ENCODE measurements around the gene ADAD2.
"Not testable (repeated sequence)": the region's sequence is repeated elsewhere in the genome, so short reads cannot be mapped to it uniquely, and the experiment has no call there.

Gene ADAD2

DNA sequence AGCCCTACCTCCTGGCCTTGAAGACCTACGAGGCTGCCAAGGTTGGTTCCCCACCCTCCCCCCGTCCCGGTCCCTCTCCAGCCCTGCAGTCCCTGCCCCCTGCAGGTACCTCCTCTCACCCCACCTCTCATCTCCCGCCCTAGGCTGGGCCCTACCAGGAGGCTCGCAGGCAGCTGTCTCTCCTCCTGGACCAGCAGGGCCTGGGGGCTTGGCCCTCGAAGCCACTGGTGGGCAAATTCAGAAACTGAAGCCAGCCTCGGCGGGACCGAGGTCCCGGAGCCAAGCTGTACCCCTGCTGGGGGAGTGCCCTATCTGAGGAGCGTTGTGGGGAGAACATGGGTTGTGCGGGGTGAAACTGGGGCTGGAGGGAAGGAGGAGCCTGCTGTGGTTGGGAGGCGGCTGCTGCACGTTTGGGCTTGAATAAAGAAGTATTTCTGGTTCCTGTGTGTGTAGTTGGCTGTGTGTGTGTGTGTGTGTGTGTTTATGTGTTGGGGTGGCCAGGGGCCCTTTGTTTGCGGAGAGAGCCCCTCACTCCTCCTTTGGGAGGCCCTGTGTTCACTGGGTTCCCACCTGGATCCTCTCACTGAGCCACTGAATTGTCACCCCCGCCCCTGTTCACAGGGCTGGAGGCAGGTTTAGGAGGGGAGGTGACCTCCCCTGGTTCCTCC is 5.9 kb downstream of the ADAD2 start:
- no peak for DNase-seq

DNA sequence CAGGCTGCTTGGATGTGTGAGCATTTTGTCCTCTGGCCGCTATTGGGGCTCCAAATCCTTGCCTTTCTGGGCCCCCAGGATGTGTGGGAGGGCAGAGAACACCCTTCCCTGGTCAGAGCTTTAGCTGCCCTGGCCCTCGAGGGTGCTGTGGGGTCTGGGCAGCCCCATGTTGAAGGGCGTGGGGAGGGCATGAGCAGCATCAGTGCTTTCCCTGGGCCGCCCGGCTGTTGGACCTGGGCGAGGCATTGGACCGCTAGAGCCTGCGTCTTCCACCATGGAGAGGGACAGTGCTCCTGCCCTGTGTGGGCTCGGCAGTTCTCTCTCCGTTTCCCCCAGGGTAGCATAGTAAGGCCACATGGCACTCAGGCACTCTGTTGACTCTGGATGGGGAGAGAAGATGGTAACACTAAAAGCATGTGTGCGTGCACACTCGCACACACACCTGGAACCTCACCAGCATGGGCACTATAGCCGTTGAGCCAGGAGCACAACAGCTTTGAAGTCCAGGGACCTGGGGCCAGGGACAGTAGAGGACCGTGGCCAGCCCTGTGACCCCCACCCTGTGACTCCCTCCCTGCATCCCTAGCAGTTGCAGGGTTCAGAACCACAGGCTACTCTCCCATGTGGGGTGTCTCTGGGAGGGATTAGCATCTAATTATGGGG is 6.6 kb downstream of the ADAD2 start:
- DNase-seq: no peak

DNA sequence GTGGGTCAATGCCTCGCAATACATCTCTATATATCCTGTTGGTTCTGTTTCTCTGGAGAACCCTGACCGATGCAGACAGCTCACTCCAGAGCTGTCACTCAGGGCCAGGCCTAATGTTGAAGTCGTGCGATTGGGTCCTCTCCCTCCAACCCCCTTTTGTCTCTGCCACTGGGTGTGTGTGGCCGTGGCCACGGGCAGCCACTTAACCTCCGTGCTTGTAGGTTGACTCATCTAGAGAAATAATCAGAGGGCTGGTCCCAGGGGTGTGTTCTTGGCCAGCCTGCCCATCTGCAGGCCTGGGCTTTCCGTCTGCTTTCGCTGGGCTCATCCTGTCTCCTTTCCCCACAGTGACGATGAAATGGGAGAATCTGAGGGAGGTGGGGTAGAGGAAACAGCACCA is 7.4 kb downstream of the ADAD2 start:
- no peak for DNase-seq

DNA sequence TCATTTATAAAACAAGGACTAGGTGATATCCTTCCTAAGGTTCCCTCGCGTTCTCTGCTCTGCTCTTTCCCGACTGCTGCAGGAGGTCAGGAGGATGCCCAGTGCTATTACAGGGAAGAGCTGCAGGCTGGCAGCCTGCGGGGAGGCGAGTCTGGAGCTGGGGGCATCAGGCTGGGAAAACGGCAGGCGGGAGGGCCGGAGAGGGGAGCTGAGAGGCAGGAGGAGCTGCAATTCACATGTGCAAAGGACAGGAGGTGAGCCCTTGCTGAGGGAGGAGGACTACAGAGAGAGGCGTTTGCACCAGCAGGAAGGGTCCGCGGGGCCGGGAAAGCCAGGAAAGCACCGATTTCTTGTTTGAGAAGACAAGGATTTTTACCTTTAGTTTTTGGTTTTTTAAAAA is 8.1 kb downstream of the ADAD2 start:
- DNase-seq: no peak

DNA sequence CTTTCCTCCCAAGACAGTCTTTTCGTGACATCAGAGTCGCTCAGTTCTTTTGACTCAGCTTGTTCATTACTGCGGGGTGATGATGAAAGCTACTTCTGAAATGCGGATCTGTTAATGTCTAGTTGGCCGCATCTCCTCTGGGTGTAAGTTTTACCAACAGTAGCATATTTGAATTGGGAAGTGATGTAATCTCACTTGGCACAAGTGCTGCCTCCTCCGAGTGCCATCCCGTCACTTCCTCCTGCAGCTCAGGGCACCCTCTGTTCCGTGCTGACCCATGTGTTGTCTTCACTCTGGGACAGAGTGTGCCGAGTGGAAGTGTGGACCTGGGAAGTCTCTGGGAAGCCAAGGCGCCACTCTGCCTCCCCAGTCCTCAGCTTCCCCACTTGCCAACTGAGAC is 8.9 kb downstream of the ADAD2 start:
- no peak for DNase-seq

DNA sequence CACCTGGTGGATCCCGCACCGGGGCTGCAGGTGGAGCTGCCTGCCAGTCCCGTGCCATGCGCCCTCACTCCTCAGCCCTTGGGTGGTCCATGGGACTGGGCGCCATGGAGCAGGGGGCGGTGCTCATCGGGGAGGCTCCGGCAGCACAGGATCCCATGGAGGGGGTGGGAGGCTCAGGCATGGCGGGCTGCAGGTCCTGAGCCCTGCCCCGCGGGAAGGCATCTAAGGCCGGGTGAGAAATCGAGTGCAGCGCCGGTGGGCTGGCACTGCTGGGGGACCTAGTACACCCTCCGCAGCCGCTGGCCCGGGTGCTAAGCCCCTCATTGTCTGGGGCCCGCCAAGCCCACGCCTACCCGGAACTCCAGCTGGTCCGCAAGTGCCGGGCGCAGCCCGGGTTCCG is 13.6 kb downstream of the ADAD2 start:
- not testable (repeated sequence) for DNase-seq

DNA sequence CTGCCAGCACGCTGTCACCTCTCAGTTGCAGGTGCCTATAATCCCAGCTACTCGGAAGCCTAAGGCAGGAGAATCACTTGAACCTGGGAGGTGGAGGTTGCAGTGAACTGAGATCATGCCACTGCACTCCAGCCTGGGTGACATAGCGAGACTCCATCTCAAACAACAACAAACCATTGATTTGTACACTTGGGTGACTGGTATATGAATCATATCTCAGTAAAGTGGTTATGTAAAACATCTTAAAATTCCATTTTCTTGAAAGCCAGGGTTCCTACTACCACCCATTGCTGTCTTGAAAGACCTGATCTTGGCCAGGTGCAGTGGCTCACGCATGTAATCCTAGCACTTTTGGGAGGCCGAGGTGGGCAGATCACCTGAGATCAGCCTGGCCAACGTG is 14.2 kb downstream of the ADAD2 start:
- not testable (repeated sequence) for DNase-seq

DNA sequence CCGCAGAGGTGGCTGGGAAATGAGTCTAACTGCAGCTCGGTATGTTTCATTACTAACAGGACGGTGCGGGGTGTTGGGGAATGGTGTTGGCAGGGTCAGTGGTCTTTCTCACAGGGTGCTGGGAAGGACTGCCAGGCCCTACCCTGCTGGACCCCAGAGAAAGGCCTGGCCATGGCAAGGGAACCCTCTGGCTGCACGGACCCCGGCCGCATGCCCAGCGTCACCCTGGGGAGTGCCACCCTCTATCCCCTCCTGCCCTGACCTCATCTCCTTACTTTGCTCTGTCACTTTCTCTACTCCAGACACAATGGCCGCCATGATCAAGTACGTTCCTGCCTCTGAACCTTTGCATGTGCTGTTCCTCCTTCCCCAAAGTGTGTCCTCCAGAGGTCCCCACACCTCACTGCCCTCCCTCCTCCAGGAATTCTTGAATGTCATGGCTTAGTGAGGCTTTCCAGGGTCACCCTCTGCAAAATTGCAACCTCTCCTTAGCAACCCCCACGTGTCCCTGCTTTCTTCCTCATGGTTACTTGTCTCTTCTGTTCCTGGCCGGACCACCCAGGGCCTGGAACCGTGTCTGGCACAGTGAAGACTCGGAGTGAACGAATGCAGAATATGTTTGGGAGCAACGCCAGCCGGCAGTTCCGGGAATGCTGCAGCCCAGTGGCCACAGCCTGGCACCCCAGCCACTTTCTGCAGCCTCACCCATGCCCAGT is 15.2 kb downstream of the ADAD2 start:
- no peak for DNase-seq

DNA sequence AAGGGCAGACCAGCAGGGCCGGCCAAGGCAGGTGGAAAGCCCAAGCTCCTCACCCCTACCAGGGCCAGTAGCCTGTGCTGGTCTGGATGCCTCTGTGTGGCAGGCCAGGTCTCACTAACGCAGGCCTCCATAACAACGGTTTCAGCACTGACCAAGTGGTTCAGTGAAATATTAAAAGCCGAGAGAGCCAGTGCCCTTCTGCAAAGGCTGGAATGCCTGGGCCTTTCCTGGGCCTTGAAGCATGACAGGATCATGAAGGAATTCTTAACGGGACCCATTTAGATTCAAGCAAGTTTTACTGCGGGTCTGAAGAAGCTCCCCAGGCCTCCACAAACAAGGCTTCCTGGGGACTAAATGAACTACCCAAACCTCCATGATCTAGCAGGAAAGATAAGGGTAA is 16.3 kb downstream of the ADAD2 start:
- peak; percentile 39 for DNase-seq

DNA sequence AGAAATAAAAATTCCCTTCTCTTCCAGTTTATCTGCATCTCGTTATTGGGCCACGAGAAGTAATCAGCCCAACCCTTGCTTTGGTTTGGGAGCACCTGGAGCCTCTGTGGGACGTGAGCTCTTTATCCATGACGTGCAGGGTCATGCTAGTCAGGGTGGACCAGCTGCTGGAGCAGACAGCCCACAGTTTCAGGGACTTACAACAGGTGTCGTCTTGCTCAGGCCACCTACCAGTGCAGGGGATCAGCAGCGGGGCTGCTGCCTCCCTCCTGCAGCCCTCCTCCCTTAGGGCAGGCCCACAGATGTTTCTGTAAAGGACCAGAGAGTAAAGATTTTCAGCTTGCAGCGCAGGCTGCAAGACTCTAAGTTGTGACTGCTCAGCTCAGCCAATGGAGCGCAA is 16.9 kb downstream of the ADAD2 start:
- DNase-seq: no peak

DNA sequence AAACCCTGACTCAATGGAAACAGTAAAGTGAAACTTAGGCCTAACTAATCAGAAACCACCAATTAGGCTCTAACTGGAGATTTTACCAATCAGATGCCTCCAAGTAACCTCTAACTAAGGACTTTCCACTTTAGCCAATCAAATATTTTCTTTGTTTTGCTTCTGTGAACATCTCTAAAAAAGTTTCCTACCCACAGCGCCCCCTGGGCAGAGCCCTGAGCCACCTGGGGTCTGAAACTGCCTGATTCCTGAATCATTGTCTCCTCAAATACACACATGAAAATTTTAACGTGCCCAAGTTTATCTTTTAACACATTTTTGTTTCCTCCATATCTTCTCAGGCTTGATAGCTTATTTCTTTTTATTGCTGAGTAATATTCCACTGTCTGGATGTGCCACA is 19.0 kb downstream of the ADAD2 start:
- DNase-seq: no peak

DNA sequence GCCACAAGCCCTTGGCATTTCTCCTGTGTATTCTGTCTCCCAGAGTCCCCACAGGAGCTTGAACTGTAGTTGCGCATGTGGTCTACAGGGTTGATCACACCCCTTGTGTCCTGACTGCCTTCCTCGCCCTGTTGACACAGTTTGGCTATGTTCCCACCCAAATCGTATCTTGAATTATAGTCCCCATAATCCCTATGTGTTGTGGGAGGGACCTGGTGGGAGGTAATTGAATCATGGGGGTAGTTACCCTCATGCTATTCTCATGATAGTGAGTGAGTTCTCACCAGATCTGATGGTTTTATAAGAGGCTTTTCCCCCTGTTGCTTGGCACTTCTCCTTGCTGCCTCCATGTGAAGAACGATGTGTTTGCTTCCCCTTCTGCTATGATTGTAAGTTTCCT is 21.2 kb downstream of the ADAD2 start:
- DNase-seq: no peak

DNA sequence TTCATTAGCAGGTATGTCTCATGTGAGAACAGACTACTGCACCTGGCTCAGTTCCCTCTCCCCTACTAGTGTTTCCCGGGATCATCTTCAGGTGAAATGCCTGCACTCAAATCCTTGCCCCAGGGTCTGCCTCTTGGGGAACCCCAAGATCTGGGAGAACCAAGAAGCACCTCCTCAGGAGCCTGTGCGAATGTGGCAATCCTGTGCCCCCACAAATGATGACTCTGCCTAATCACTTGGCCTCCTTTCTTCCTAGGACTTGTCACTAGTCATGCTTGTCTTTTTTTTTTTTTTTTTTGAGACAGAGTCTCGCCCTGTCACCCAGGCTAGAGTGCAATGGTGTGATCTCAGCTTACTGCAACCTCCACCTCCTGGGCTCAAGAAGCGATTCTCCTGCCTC is 21.7 kb downstream of the ADAD2 start:
- DNase-seq: no peak

DNA sequence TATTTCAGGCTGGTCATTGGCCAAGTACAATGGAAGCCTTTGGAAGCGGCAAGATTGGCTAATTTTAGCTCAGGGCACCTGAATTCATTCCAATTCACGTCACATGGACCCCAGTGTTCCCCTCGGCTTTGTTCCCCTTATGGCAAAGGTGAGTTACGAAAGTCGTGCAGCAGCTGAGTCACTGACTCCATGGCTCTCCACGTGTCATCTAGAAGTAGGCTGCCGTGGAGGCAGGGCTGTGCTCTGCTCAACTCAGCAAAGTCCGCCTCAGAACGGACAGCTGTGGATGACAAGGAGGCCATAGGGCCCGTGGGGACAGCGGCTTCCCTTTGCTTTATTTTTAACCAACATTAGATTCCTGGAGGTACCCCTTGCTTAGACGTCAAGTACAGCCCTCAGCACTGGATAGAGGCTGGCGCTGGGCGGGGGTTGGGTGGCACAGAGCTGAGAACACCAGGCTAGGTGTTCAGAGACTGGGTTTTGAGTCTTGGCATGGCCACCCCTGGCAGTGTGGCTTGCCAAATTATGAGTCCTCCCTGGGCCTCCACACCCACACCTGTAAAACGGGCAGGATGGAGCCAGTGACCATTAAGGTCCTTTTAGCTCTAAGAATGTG is 23.6 kb downstream of the ADAD2 start:
- no peak for DNase-seq

DNA sequence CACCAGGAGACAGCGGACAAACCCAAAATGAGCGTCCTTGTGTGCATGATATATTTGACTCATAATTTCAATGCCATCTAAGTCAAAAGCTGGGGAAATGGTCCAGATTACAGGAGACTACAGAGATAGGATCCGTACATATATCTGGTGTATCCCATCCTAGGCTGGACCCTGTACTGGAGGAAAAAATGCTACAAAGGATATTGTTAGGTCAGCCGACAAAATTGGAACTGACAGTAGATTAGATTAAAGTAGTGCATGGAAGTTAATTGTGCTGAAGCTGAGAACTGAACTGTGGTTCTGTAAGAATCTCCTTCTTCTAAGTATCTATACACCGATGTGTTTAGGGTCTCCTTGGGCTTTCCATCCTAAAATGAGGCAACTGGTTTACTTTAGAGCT is 24.6 kb downstream of the ADAD2 start:
- no peak for DNase-seq

DNA sequence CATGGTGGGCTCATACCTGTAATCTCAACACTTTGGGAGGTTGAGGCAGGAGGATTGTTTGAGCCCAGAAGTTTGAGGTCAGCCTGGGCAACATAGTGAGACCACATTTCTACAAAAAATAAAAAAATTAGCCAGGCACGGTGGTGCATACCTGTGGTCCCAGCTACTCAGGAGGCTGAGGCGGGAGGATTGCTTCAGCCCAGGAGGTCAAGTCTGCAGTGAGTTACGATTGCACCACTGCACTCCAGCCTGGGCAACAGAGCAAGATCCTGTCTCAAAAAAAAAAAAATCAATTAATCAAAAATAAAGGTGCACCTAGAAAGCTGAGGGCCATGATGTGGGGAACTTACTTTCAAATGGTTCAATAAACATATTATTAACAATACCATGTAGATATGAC is 25.2 kb downstream of the ADAD2 start:
- not testable (repeated sequence) for DNase-seq

DNA sequence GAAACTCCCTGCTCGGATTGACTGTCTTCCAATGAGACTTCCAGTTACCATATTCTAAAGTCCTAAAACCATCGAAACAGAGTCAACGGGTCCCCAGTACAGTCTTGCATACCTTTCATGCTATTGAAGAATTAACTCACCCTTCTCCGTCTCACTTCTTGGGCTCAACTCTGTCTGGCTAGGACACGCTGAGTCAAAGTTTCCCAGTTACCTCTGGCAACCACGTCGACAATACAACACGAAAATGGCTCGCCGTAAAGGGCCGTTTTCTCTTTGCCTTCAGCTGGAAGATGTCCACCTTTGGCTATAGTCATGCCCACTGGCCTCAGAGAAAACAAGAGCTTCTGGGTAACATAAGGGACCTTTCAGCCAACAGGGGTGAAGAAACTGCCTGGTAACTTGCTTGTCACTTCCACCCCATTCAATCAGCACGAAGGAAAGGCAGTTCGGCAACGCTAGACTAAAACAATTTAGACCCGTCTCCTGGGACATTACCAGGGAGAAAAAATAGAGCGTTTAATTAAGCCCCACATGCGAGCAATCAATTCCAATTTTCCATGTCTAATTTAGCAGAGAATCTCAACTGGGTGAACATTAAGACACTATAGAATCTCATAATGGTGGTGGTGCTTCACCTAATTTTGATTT is 27.3 kb downstream of the ADAD2 start:
- DNase-seq: no peak

DNA sequence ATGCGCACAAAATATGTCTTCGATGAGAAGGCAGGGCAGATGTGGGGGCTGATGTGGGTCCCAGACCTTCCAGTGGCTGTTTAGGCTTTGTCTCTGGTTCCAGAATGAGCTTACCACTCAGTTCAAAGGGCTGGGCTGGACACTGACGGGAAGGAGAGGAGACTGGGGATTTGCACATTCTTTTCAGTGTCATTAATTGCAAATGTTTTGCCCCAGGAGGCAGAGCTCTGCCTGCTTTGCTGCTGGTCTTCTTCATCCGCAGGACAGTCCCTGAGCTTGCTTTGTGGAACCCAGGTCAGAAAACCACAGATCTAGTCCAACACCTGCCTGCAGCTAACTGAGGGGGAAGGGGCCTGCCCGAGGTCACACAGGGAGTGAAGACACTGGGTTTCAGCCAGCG is 28.0 kb downstream of the ADAD2 start:
- DNase-seq: no peak

DNA sequence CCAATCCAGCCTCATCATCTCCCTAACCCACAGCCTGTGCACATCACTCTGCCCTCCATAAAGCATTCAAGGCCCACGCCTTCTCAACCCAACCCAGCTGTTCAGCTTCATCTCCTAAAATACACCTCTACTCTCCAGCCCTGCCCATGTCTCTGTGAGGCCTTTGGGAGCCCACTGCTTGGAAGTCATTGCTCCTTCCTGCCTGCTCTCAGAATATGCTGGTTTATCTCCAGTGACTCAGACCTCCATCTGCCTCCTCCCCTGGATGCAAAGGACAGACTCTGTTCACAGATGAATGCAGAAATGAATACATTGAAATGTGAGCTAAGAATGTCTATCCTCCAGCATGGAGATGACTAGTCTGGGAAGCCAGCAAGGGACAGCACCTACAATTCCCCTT is 29.9 kb downstream of the ADAD2 start:
- DNase-seq: no peak

DNA sequence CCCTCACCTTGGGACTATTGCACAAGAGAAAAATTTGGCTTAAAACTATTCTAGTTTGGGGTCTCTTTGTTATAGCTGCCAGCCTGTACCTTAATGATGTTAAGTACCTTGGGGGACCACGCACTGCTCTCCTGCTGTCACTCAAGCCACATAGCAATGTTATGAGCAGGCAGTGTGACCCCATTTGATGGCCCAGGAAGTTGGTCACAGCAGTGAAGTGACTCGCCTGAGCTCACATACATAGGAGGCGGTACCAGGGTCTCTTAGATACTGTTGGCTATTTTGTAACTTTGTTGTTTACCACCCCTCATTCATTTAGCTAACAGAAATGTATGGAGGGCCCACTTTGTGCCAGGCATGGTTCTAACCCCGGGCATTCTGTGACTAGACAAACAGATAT is 32.5 kb downstream of the ADAD2 start:
- no peak for DNase-seq

DNA sequence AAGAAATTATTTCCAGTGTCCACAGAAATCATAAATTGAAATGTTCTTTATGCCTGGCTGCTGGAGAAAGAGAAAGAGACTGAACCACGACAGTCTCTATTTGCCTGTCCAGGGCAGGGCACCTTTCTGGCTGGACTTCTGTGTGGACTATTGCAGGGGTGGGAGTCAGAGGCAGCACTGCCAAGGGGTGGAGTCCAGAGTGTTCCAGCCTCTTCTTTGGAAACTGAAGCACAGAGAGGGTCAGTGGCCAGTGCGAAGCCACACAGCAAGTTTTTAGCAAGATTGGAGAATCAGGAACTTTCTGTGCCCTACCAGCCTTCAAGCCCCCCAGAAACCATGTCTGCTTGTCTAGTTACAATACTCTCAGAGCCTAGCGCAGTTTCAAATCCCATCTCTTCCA is 33.6 kb downstream of the ADAD2 start:
- DNase-seq: no peak

DNA sequence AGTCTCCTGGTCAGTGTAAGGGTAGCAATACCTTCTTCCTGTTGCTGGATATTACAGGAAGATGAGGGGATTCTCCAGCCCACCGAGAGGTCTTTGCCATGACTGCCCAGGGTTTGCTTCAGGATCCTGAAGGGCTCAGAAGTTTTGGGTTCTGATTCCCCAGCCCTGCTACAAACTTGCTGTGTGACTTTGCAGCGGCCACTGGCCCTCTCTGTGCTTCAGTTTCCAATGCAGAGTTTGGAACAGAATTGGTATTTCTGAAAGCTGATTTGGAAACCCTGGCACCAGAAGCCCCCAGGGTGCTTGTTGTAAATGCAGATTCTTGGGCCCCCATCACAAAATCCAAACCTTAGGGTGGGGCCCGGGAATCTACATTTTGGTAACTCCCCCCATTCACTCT is 34.2 kb downstream of the ADAD2 start:
- DNase-seq: no peak

DNA sequence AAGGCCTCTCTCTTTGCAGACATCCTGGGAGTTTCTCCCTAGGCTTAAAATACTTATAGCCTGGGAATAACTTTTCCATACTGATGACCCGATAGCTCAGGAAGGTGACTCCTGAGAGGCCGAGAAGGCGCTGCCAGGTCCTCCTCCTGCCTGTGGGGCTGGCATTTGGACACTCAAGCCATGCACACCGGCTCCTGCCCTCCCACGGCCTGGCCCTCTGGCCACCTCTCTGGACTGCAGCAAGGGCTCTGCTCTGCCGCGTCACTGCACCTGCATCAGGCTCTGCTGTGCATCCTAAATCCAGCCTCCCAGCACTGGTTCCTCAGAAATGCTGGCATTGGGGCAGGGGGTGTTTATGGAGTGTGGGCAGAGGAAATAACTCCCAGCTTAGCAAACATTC is 34.6 kb downstream of the ADAD2 start:
- DNase-seq: no peak

DNA sequence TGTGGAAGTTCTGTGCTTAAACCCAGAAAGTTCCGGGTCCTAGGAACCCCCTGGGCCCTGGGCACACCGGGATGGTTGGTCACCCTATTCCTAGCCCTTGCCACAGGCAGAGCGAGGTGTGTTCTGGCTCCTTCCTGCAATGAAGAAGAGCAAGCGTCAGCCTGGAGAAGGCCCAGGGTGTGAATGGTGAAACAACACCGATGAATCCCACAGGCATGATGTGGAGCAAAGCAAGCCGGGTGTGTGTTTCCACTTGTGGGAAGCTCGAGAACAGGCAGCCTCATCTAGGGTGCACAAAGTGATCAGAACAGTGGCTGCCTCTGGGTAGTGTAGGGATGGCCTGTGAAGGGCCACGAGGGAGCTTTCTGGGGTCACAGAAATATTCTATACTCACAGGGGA is 35.1 kb downstream of the ADAD2 start:
- DNase-seq: no peak

Data from kidney glomerular epithelial cell (primary cell).